ENCODE results near the gene WNT7B.

Gene WNT7B

DNA sequence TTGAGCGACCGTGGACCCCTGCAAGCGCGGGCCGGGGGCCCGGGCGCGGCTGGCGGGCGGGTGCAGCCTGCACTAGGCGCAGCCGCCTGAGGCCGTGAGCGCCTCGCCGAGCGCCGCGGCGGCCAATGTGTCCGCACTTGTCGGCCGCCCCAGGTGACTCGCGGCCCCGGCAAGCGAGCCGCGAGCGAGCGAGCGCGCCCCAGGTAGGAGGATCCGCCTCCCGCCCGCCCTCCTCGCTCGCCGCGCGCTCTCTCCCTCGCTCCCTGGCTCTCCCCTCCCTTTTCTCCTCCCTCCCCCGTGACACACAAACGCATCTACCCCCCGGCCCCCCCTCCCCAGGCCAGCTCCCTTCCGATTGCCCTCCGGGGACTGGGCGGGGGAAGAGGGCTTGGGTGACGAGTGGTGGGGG is at the start of gene WNT7B:
Gene WNT7B, minus strand, starts transcription at position 160 of the 409 bp plus-strand sequence. CDS start 408 bp downstream, outside the sequence.
- no peak for FAIRE-seq

DNA sequence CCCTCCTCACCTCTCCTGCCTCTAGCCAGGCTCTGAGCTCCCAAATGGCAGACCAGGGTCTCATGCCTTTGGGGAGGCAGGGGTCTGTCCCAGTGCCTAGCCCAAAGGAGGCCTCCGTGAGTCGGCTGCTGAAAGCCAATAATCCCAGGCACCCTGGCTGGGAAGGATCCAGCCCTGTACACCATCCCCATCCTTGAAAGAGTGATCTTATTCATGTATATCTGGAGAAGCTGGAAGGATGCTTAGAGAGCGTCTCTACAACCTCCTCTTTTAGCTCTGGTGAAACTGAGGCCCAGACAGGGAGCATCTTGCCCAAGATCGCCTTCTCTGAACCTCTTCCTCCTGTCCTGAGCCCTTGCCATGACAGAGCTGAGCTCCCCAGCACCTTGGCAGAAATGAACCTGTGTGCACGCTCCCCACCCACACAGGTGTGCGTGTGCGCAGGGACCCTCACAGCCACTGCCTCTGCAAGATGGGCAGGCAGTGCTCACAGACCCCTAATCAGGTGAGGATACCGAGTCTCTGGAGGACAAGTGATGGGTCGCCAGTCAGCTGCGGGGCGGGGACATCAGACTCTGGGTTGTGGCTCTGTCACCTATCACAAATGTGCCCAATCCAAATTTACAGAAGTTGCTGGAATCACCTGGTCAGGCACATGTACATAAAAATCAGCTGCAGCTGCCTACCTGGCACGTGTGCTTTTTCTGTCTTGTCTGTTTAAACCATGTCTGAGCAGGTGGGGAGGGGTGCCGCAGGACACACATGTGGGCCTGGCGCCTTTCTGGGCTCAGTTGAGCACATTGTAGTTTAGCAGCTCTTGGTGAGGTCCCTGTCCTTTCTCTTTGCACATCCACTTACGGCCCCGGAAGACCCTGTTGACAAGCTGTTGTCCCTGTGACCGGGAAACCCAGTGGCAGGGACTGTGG is 49.3 kb upstream of the WNT7B start:
- no peak for FAIRE-seq

DNA sequence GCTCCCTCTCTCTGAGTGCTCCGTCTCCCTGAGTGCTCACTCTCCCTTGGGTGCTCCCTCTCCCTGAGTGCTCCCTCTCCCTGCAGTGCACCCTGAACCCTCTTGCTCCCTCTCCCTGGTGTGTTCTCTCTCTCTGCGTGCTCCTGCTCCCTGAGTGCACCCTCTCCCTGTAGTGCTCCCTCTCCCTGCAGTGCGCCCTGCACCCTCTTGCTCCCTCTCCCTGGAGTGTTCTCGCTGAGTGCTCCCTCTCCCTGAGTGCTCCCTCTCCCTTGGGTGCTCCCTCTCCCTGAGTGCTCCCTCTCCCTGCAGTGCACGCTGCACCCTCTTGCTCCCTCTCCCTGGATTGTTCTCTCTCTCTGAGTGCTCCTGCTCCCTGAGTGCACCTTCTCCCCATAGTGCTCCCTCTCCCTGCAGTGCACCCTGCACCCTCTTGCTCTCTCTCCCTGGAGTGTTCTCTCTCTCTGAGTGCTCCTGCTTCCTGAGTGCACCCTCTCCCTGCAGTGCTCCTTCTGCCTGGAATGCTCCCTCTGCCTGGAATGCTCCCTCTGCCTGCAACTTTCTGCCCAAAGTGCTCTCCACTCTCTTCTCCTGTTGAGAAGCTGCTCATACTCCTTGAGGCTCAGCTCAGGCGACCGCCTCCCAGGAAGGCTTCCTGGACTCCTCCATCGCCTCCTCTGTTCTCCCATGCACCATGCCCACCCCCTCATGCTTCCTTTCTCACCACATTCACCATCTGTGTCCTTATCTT is 48.4 kb upstream of the WNT7B start:
- no peak for FAIRE-seq

DNA sequence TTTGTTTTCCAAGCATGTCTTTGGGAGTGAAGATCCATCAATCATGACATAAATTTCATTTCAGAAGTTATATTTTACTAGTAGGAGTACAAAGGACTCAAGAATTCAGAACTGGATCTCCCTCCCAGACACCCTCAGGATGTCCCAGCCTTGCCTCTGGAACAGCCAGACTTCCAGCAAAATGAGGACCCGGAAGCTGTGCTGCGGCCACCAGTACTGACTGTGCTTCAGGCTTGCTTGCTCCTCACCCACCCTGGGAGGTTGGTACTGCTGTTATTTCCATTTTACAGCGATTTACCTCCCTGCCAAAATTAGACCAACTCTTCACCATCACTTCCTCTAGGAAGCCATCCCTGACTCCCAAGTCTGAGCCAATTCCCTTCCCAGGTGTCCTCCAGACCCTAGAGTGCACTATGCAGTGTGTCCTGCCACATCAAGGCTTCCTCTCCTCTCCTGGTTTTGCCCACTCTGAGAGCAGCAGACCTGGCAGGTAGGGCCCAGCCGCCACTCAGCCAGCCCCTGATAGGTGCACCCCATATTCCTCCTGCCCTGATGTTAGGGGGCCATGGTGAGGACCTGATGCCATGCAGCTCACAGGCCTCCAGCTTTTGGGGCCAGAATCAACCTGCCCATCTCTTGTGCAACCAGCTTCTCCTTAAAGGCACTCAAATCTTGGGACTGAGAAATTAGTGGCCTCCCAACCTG is 47.3 kb upstream of the WNT7B start:
- FAIRE-seq, result no peak

DNA sequence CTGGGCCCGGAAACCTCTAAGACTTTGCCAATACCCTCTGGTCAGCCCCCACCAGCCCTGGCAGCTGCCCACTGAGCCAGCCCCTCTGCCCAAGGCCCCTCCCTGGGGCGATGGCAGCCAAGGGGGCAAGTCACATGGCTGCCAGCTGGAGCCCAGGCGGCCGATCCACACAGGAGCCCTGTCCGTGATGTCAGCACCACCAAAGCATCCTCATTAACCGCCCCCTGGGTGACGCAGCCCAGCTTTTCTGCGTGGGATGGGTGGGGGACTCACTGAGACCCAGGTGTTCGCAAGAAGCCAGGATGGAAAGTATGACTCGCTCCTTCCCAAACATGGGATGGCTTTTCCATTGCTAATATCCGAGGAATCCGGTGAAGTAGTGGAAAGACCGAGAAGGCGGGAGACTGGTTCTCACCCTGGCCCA is 46.6 kb upstream of the WNT7B start:
- FAIRE-seq, result no peak

DNA sequence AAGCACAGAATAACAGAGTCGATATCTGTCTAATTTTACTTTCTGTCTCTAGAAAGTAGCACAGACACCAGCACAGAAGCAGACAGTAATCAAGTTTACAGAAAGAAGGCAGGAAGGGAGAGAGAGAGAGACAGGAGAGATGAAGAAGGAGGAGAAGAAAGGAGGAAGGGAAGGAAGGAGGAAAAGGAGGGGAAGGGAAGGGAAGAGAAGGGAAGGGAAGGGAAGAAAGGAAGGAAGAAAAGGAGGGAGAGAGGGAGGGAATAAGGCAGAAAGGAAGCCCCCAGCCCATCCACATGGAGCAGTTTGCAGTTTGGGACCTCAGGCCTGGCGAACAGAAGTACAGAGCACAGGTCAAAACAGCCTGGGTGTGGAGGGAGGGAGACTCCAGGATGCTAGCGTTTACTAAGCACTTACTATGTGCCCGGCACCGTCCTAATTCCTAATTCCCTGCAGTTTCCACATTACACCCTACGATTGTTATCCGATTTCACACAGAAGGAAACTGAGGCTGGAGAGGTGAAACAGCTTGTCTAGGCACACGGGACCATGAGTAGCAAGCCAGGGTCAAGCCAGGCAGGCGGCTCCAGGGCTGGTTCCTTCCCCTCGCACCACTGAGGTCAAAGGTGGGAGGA is 46.0 kb upstream of the WNT7B start:
- FAIRE-seq, result no peak

DNA sequence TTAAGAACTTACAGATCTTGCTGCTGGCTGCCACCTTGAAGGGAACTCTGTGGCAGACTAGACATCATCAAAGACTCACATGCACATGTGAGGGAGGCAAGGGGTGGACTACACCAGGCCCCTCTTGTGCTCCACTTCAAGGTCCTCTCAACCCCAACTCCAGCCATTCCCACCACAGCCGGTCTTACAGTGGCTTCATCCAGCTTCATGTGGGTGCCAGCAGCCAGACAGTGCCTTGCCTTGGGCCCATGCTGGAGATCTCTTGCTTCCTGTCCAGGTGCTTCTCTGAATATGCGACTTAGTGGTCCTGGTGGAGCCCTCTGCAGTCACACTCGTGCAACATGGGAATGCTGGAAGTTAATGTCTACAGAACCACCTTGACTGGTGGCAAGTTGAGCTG is 44.6 kb upstream of the WNT7B start:
- no peak for FAIRE-seq

DNA sequence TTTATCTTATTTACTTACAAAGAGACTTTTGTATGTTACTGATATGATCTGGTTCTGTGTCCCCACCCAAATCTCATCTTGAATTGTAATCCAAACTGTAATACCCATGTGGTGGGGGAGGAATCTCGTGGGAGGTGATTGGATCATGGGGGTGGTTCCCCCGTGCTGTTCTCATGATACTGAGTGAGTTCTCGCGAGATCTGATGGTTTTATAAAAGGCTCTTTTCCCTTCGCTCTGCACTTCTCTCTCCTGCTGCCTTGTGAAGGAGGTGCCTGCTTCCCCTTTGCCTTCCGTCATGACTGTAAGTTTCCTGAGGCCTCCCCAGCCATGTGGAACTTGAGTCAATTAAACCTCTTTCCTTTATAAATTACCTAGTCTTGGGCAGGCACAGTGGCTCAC is 42.4 kb upstream of the WNT7B start:
- FAIRE-seq, result peak; percentile 93

DNA sequence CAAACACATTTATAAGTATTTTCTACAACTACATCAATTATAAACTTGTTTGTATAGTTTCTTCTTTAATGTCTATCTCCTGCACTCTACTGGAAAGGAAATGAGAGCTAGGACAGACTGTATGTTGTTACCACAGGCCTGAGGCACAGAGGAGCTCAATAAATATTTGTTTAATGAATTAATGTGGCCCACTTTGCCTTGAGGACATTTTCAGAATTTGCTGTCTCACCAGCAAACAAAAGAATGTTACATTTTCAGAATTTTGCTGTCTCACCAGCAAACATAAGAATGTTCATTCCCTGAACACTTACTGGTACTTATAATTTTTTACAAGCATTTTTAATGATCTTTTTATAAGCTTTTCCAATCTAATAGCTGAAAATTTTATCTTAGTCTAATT is 41.9 kb upstream of the WNT7B start:
- FAIRE-seq, result no peak

DNA sequence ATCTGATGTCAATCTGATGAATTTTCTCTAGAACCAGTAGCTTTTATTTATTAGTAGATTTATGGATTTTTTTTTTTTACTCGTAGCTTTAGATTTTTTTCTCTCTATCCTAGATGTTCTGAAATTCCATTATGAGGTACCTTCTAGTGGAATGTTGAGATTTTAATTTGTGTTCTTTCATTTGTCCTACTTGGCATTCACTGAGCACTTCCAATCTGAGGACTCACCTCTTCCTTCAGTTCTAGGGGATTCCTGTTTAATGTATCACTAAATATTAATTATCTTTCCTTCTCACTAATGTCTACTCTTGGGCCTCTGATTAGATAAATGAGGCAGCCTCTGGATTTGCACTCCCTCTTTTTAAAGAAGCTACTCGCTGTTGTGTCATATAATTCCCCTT is 40.2 kb upstream of the WNT7B start:
- FAIRE-seq, result no peak

DNA sequence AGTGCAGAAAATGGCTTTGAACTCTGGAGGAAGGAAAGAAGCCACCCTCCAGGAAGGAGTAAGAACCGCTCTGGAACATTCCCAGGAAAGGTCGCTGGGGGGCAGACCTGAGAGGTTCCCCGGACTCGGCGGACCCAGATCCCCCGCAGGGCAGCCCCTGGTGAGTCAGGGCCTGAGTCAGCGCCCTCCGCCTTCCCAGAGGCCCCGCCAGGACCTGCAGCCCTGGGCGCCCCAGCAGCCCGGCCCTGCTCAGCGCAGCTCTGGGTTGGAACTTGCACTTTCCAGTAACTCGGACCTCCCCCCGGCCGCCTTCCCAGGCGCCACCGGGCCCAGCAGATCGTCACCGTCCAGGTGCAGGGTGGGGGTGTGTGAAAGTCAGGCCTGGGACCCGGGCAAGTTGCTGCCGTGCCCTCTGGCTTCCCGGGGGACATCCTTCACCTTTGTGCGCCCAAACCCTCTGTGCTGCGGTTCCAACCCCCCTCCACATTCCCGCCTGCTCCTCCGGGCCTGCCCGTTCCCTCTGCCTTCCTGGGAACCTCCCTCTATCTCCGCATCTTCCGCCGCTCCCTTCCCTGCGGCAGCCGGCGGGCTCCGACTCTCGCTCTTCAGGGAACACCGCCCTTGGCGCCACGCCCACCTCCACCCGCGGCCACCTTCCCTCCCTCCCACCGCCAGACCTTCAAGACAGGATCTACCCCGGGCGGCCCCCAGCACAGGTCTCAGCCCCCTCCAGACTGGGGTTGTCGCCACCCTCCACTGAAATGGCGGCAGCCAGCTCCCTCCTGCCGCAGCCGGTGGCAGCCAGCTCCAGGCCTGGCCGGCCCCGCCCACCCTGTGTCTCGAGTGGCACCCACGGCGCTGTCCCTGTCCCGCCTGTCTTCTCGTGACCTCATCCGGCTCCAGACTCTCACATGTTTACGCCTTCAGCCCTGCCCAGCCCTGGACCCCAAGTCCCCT is 36.8 kb upstream of the WNT7B start:
- no peak for FAIRE-seq

DNA sequence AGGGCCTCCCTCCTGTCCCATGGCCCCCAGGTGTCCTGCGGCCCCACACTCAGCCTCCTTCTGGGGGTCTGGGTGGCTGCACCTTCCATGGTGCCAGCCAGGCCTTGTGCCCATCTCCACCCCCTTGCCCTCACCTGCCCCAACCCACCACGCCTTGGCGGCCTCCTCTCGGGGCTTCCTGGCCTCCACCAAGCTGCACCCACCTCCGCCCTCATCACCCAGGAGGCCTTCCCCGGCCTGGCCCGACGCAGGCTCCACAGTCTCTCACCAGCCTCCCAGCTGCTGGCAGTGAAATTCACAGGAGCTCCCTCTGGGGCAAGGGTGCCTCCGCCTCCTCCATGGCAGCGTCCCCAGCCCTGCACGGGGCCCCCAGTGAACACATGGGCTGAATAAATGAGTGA is 35.9 kb upstream of the WNT7B start:
- no peak for FAIRE-seq

DNA sequence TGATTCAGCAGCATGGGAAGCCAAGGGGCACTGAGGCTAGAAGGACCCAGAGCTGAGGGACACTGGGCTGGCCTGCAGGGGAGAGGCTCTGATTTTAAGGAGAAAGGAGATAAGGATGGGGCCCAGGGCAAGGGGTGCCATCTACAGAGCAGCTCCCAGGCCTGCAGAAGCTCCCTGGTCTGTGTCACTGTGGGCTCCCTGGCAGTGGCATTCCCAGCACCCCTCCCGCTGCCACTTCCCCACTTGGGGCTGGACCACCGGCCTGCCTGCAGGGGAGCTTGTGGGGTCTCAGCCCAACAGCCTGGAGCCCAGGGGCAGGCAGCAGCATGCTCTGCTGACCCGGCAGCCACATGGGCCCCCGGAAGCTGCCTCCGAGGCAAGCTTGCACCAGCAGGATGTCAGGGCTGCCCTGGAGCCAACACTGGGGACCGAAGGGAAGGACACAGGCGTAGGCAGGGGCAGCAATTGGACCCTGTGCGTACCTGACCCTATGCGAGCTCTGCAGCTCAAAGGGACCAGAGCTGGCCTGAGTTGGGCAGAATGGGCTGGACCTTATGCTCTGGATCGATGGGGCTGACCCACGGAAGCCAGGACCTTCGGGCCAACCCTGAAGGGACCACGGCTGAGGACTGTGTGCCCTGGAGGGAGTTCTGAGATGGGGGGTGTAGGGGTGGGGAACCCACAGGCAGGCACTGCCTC is 35.4 kb upstream of the WNT7B start:
- FAIRE-seq, result no peak

DNA sequence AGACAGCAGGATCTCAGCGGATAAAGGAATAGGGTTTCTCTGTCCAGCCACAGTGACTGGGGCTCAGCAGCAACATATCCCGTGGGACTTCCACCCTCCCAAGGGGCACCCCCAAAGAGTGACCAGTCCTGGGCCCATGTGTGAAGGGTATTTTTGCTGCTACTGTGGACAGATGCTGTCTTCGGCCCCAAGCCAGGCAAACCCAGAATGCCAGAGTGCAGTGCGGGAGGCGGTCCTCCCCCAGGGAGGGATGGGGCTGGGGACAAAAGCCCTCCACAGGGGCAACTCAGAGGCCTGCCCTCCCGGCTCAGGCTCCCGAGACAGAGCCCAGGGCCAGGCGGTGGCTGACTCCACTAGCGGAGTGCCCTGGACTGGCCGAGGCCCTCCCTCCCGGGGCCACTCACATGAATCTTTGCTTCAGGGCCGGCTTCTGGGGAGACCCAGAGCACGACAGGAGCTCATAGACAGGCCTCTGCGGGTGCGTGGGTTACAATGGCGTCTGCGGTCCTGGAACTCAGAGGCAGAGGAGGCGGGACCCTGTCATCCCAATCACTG is 34.7 kb upstream of the WNT7B start:
- FAIRE-seq, result no peak

DNA sequence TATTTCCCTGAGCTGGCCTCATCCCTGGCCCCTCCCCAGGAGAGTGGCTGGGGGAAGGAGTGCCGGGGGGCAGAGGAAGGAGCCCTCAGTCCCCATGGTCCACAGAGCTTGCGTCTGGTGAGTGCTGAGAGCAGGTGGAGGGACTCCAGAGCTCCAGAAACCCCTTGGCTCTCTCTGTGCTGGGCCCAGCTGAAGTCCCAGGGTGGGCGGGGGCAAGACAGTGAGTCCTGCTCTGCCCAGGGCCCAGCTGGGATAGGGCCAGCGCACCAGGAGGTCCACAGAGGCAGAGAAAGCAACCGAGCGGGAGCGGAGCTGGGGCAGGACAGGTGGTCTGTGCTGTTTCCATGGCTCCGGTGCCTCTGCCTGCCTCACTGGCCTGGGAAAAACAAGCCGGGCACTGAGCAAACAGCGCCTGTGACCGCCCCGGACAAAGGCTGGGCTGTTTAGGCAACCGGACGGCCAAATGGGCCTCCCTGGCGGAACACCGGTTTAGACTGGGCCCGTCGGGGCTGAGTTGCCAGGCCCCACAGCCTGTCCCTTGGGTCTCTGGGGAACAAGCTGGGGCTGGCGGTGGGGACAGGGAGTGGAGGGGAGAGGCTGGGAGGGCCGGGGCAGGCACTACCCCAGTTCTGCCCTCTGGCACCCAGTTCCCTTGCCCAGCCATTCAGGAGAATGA is 34.1 kb upstream of the WNT7B start:
- FAIRE-seq, result peak; percentile 24

DNA sequence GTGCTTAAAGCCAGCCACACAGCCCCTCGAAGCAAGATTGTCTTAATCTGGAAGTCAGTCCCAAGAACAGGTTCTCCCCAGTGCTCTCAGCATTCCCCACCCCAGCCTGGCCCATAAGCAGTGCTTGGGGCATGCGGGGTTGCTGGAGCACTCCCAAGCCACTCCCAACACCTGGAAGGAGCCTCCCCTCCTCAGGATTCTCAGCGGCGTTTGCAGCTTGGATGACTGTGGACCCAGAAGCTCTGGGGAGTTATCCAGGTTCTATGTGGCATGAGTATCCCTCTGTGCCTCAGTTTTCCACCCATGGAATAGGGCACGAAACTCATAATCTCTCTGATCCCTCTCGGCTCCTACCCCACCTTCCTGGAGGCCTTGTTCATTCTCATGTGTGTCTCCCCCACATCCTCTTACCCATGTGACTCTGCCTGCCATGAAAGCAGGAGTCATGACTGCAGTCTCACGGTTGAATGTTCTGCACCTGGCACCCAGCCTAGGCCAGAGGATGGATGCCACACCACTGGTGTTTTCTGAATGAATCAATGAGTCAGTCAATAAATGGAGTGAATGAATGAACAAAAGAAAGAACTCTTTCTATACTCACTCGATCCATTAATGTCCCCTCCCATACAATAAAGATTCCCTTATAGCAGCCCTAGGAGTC is 33.4 kb upstream of the WNT7B start:
- FAIRE-seq, result no peak

DNA sequence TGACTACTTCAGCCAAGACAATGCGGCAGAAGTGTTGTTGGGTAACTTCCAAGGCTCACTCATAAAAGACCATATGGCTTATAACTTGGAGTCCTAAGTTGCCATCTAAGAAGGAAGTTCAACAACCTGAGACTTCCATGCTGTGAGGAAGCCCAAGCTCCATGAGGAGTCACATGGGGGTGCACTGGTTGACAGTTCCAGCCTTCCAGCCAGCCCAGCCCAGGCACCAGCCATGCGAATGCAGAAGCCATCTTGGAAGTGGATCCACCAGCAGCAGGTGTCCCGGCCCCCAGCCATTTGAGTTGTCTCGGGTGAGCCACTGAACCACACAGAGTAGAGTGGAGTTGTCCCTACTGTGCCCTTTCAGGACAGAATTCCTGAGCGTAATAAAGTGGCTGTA is 32.8 kb upstream of the WNT7B start:
- FAIRE-seq, result no peak

DNA sequence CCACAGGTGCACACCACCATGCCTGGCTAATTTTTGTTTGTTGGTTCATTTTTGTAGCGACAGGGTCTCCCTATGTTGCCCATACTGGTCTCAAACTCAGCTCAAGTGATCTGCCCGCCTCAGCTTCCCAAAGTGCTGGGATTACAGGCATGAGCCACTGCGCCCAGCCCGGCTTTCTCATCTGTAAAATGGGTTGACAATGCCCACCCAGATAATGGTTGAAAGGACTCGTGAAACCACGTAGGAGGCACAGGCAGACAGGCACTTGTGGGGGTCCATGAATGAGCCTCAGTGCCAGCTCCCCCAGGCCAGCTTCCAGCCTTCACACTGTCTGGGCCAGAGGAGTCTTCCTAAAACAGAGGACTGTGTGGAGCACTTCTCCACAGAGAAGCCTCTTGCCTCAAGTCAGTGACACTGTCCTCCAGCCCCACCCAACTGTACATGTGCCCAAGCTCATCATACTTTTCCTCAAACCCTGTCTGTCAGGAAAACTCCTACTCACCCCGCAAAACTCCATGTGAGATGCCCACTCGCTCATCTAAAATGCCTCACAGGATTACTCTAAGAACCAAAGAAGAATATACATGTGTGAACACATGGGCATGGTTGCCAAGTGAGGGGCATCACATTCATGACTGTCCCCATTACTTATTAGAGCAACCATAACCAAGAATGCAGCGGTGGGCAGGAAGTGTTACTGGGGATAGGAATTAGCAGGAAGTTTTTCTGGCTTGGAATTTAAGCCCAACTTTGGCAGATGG is 32.1 kb upstream of the WNT7B start:
- no peak for FAIRE-seq

DNA sequence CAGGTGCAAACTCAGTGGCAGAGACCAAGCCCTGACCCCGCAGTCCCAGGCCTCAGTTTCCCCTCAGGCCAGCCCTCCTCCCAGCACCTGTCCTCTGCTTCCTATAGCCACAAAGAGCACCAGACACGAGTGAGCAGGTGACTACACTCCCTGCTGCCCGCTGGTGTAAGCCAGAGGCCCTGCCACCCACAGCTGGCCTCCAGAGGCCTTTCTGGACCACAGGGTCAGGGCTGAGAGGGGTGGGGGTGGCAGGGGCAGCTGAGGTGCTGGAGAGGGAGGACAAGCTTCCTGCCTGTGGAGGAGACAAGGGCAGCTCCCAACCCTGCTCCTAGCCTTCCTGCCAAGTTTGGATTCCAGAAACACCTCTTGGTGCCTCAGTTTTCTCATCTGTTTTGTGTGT is 31.3 kb upstream of the WNT7B start:
- FAIRE-seq, result no peak
